ENCODE data around the gene FAM107B.

GRCh38 chr10:14569274-14570060 is 205.2 kb downstream of the FAM107B start:
- TF ChIP-seq EZH2 (IDR thresholded peaks at IDR 0.05; ENCODE audit: borderline replicate concordance, control insufficient read depth, low read depth, low read length) (no peak), NFIC (IDR thresholded peaks at IDR 0.05; ENCODE audit: low read depth, low read length) (no peak), MAX (IDR thresholded peaks at IDR 0.05; ENCODE audit: low read depth, low read length) (no peak)

All from GM12878 (cell line).